ENCODE results near the gene ATOH8. TPM values are rescaled to one million over a fixed set of nuclear protein-coding genes. Genes with fewer than 3 reads are reported as not detected.

The ATOH8 gene
- total and polyA plus RNA-seq, 11 donors = 11.8 to 103 (median 19.0) TPM

GRCh38 chr2:85814802-85815550, 61.2 kb downstream of the ATOH8 start:
- DNase-seq (no peak), ATAC-seq (peak in 1 of 4 donors; percentile 1)
- Histone ChIP-seq H3K36me3 (no peaks in the 10 kb centered on the region), H3K4me3 (no peak overlapping the region), H3K27ac (no peak overlapping the region), H3K27me3 (no peaks in the 10 kb centered on the region), H3K4me1 (peaks cover 0 to 22% (median 12%) of the 10 kb centered on the region in 12 donors), H3K9me3 (no peaks in the 10 kb centered on the region)
- 63 to 72% (median 67%) methylated on average over 10 of the region's 10 CpGs for WGBS, 4 donors
- no peak for TF ChIP-seq POLR2A (IDR thresholded peaks at IDR 0.05)
- no peak for TF ChIP-seq CTCF (IDR thresholded peaks at IDR 0.05)
- intact Hi-C loops (cut with DNase I) = loop anchor here (1.0 to 10.0 kb wide), 13 partner anchors 63 to 180 kb away; partner anchors contain the start of genes ATOH8 (in 1 of the 10) and SFTPB (in 1 of the 10)

GRCh38 chr2:85819811-85820510, 66.2 kb downstream of the ATOH8 start:
- Histone ChIP-seq H3K4me1 (no peaks in the 10 kb centered on the region), H3K27ac (no peak overlapping the region), H3K27me3 (no peaks in the 10 kb centered on the region), H3K9me3 (no peaks in the 10 kb centered on the region), H3K36me3 (no peaks in the 10 kb centered on the region), H3K4me3 (no peak overlapping the region)
- TF ChIP-seq CTCF (IDR thresholded peaks at IDR 0.05) = no peak
- no peak for TF ChIP-seq POLR2A (IDR thresholded peaks at IDR 0.05)
- ATAC-seq = no peak
- no peak for DNase-seq
- intact Hi-C loops (cut with DNase I) = loop anchor here in 3 of 10 donors (5.0 to 10.0 kb wide), 4 partner anchors 155 to 185 kb away; partner anchors contain the start of gene SFTPB (in 1 of the 3)
- WGBS, 4 donors = 76 to 80% (median 77%) methylated on average over 6 of the region's 6 CpGs

GRCh38 chr2:85822766-85823165, 69.0 kb downstream of the ATOH8 start:
- TF ChIP-seq POLR2A (IDR thresholded peaks at IDR 0.05) (no peak), CTCF (IDR thresholded peaks at IDR 0.05) (no peak)
- DNase-seq (no peak), ATAC-seq (no peak)
- no peak overlapping the region for H3K27ac ChIP-seq
- H3K27me3 ChIP-seq = no peaks in the 10 kb centered on the region
- H3K4me3 ChIP-seq = no peak overlapping the region
- peaks cover 0 to 9% (median 4%) of the 10 kb centered on the region in 12 donors for H3K4me1 ChIP-seq
- intact Hi-C loops (cut with DNase I) = no loop called here
- no peaks in the 10 kb centered on the region for H3K9me3 ChIP-seq
- H3K36me3 ChIP-seq = no peaks in the 10 kb centered on the region
- WGBS, 4 donors = 86 to 93% (median 92%) methylated on average over 5 of the region's 5 CpGs

GRCh38 chr2:85823951-85824350, 70.2 kb downstream of the ATOH8 start:
- intact Hi-C loops (cut with DNase I) = no loop called here
- 25 to 70% (median 49%) methylated on average over 2 of the region's 2 CpGs for WGBS, 4 donors

More at GRCh38 chr2:85823951-85824350, 70.2 kb downstream of the ATOH8 start:
- no peaks in the 10 kb centered on the region for H3K36me3 ChIP-seq
- H3K27ac ChIP-seq = no peak overlapping the region
- no peaks in the 10 kb centered on the region for H3K9me3 ChIP-seq
- H3K4me3 ChIP-seq = no peak overlapping the region
- TF ChIP-seq CTCF (IDR thresholded peaks at IDR 0.05) (no peak), POLR2A (IDR thresholded peaks at IDR 0.05) (no peak)
- ATAC-seq (no peak), DNase-seq (no peak)
- no peaks in the 10 kb centered on the region for H3K27me3 ChIP-seq
- H3K4me1 ChIP-seq = peaks cover 0 to 9% (median 5%) of the 10 kb centered on the region in 12 donors

Data from heart left ventricle (tissue), 16 donors.